Caco-2 (cell line): Measurements from ENCODE around the gene APLF. TPM values are rescaled to one million over a fixed set of nuclear protein-coding genes. Genes with fewer than 3 reads are reported as not detected.

Experiments used
- BruUV-seq: library from RNA; stranded (reverse); fragments of 400-500 nt; replicated peaks from 2 replicates; lab custom pipeline; 2021; lab: Mats Ljungman, UMichigan
- CTCF ChIA-PET: fragments of 300-600 bp; sonication (Branson Sonifier 250); formaldehyde crosslinking; loops from one replicate; lab custom pipeline; 2022; ENCODE audit warnings: antibody characterized with exemption; lab: Charles Lee
- POLR2A ChIA-PET: fragments of 300-600 bp; sonication (Branson Sonifier 250); formaldehyde crosslinking; loops from one replicate; lab custom pipeline; 2022; ENCODE audit warnings: antibody characterized with exemption; lab: Charles Lee
- DNase-seq, 2 experiments: peaks; one replicate each; pipeline versions ENCODE4 v3.0.0 to v3.0.0-alpha.2; 2020 to 2022
- H3K27me3 ChIP-seq: replicated peaks from 2 replicates; pipeline ENCODE4 v1.6.0; 2011; ENCODE audit warnings: low read length; ENCODE audit not compliant: control insufficient read depth, insufficient read depth
- H3K36me3 ChIP-seq: 2 replicates; pipeline ENCODE4 v1.5.1; 2011; ENCODE audit warnings: low read length; ENCODE audit not compliant: control insufficient read depth, insufficient read depth
- H3K4me1 ChIP-seq: fragments of 250-450 bp; sonication (Bioruptor Pico); 2 replicates; pipeline ENCODE4 v1.5.1; 2020; ENCODE audit warnings: mild to moderate bottlenecking
- H3K4me3 ChIP-seq: 2 replicates; pipeline ENCODE4 v1.5.1; 2011; ENCODE audit warnings: low read depth, mild to moderate bottlenecking, control low read depth, low read length
- H3K9me3 ChIP-seq: fragments of 250-450 bp; sonication (Bioruptor Pico); 2 replicates; pipeline ENCODE4 v1.5.1; 2020; ENCODE audit warnings: mild to moderate bottlenecking, moderate library complexity
- H3K27ac Mint-ChIP-seq: one replicate; pipeline ENCODE4 v1.8.0; 2022; ENCODE audit warnings: mixed read lengths; ENCODE audit not compliant: unreplicated experiment
- H3K27me3 Mint-ChIP-seq: one replicate; pipeline ENCODE4 v1.8.0; 2022; ENCODE audit warnings: mixed read lengths; ENCODE audit not compliant: insufficient read depth, unreplicated experiment
- H3K36me3 Mint-ChIP-seq: one replicate; pipeline ENCODE4 v1.8.0; 2022; ENCODE audit warnings: mild to moderate bottlenecking, mixed read lengths; ENCODE audit not compliant: insufficient read depth, unreplicated experiment
- H3K4me1 Mint-ChIP-seq: one replicate; pipeline ENCODE4 v1.8.0; 2022; ENCODE audit warnings: low read depth, mixed read lengths; ENCODE audit not compliant: unreplicated experiment
- H3K4me3 Mint-ChIP-seq: one replicate; pipeline ENCODE4 v1.8.0; 2022; ENCODE audit warnings: mild to moderate bottlenecking, moderate library complexity, mixed read lengths; ENCODE audit not compliant: unreplicated experiment
- H3K9me3 Mint-ChIP-seq: one replicate; pipeline ENCODE4 v1.8.0; 2022; ENCODE audit warnings: mixed read lengths; ENCODE audit not compliant: unreplicated experiment
- CTCF ChIP-seq, 2 experiments: fragments of 200-600 bp in 1 of 2; IDR thresholded peaks; 1 replicate in 1 of 2; 2 replicates in 1 of 2; pipeline versions ENCODE4 v1.5.1 to v1.8.0; 2011 to 2022; ENCODE audit warnings: antibody characterized with exemption in 1 of 2, control low read depth in 1 of 2, inconsistent platforms in 1 of 2, low read depth in 1 of 2, low read length in 1 of 2, mild to moderate bottlenecking in 1 of 2, moderate library complexity in 1 of 2; ENCODE audit not compliant: insufficient read depth in 1 of 2, severe bottlenecking in 1 of 2, unreplicated experiment in 1 of 2
- intact Hi-C: fragments of 100-400 bp; cut with micrococcal nuclease; formaldehyde crosslinking; loops from one replicate; pipeline ENCODE4 v1.10.0; 2022; ENCODE audit not compliant: unreplicated experiment
- total RNA-seq: library from RNA; stranded (reverse); gene quantifications from 2 replicates; pipeline ENCODE4 v1.2.3, GENCODE V29; 2022

APLF gene
- total RNA-seq, 1 experiment from 2014 or later, result 3.9 TPM

GRCh38 chr2:68447118-68447517, 20.3 kb upstream of the APLF start:
- no peaks in the 10 kb centered on the region for H3K9me3 ChIP-seq
- Mint-ChIP-seq H3K9me3 (no peaks in the 10 kb centered on the region), H3K27me3 (peaks cover 3% of the 10 kb centered on the region), H3K36me3 (no peaks in the 10 kb centered on the region), H3K4me3 (no peak overlapping the region), H3K27ac (no peak overlapping the region), H3K4me1 (no peaks in the 10 kb centered on the region)
- TF ChIP-seq CTCF (IDR thresholded peaks at IDR 0.05; ENCODE audit: insufficient read depth in 1 of 2, low read depth in 1 of 2, low read length in 1 of 2, severe bottlenecking in 1 of 2, unreplicated experiment in 1 of 2), result no peak
- intact Hi-C loops, result no loop called here
- no peaks in the 10 kb centered on the region for H3K27me3 ChIP-seq
- H3K4me1 ChIP-seq, result no peaks in the 10 kb centered on the region
- ChIA-PET POLR2A (no interaction called here), CTCF (no interaction called here)
- BruUV-seq, result no TSS peak
- no peak overlapping the region for H3K4me3 ChIP-seq
- no peaks in the 10 kb centered on the region for H3K36me3 ChIP-seq
- DNase-seq, result no peak

DNA sequence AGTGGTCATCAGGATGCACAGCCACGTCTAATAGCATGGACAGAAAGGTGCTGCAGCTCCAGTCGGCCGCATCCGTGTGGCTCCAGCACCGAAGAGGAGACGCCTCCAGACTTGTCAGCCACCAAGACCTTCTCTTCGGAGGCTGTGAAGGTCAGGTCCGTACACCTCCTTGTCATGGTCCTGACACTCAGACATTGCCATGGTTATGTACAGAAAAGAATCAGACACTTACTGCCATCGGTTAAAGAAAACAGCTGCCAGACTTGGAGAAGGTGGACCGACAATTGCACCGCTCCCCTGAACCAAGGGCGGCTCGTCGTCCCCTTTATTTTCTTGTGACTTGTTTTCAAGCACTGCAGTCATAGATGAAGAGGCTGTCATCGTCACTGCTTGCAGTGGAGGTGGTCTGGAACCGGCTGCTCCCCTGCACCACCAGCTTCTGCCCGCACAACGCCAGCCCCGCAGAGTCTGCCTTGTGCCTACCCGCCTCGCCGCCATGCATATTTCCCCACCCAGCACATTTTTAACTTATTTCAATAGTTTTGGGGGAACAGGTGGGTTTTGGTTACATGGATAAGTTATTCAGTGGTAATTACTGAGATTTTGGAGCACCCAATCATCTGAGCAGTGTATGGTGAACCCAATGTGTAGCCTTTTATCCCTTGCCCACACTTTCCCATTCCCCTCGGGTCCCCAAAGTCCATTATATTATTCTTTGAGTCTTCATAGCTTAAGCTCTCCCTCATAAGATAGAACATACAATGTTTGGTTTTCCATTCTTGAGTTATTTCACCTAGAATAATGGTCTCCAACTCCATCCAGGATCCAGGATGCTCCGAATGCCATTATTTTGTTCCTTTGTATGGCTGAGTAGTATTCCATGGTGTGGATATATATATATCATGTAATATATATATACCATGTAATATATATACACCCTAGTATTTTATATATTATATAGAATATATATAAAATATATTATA, 18.4 kb upstream of the APLF start:
- Mint-ChIP-seq H3K4me3 (no peak overlapping the region), H3K27ac (no peak overlapping the region), H3K9me3 (no peaks in the 10 kb centered on the region), H3K36me3 (no peaks in the 10 kb centered on the region), H3K27me3 (no peaks in the 10 kb centered on the region), H3K4me1 (no peaks in the 10 kb centered on the region)
- Histone ChIP-seq H3K36me3 (no peaks in the 10 kb centered on the region), H3K27me3 (no peaks in the 10 kb centered on the region), H3K4me1 (no peaks in the 10 kb centered on the region), H3K4me3 (no peak overlapping the region), H3K9me3 (no peaks in the 10 kb centered on the region)
- ChIA-PET POLR2A (no interaction called here), CTCF (no interaction called here)
- no peak for TF ChIP-seq CTCF (IDR thresholded peaks at IDR 0.05; ENCODE audit: insufficient read depth in 1 of 2, low read depth in 1 of 2, low read length in 1 of 2, severe bottlenecking in 1 of 2, unreplicated experiment in 1 of 2)
- DNase-seq, result no peak
- no TSS peak for BruUV-seq
- intact Hi-C loops, result no loop called here

DNA sequence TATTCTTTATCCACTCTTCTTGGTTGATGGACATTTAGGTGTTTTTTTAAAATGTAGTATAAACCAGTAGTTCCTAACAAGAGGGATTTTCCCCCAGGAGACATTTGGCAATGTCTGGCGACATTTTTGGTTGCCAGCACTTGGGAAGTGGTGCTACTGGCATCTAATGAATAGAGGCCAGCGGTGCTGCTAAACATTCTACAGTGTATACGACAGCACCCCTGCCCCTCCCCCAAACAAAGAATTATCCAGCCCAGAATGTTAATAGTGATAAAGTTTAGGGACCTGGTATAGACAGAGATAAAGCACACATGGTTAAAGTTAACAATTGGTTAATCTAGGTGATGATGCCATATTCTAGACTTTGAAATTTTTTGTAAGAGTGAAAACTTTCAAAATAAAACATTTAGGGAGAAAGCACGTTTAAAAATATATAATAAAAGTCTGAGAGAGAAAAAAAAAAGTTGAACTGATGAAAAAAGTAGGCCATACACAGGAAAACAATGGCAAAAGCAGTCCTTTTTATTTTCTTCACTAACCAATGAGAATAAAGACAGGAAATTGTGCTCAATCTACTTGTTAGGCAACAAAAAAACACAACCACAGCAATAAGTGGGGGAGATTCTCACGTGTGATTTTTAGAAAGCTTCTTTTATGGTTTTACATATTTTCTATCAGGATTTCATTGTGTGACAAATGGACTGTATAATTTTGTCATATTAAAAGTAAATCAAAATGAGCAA, 15.1 kb upstream of the APLF start:
- BruUV-seq, result no TSS peak
- POLR2A ChIA-PET, result no interaction called here
- no peak for DNase-seq
- H3K4me3 Mint-ChIP-seq, result no peak overlapping the region
- Histone ChIP-seq H3K36me3 (no peaks in the 10 kb centered on the region), H3K4me1 (no peaks in the 10 kb centered on the region), H3K27me3 (no peaks in the 10 kb centered on the region), H3K9me3 (no peaks in the 10 kb centered on the region), H3K4me3 (no peak overlapping the region)
- H3K27me3 Mint-ChIP-seq, result no peaks in the 10 kb centered on the region
- CTCF ChIA-PET, result interaction anchor here (1.2 kb wide), 1 partner anchor 11 kb away, joined by 4 read pairs; no protein-coding TSS in a partner anchor
- TF ChIP-seq CTCF (IDR thresholded peaks at IDR 0.05; ENCODE audit: insufficient read depth in 1 of 2, low read depth in 1 of 2, low read length in 1 of 2, severe bottlenecking in 1 of 2, unreplicated experiment in 1 of 2), result no peak
- intact Hi-C loops, result no loop called here
- no peaks in the 10 kb centered on the region for H3K9me3 Mint-ChIP-seq
- no peak overlapping the region for H3K27ac Mint-ChIP-seq
- H3K4me1 Mint-ChIP-seq, result no peaks in the 10 kb centered on the region
- H3K36me3 Mint-ChIP-seq, result no peaks in the 10 kb centered on the region
